ENCODE results near the gene CTIF.
"Not testable (repeated sequence)": the region's sequence is repeated elsewhere in the genome, so short reads cannot be mapped to it uniquely, and the experiment has no call there.

Gene CTIF

GRCh38 chr18:48538531-48539405 is at the start of gene CTIF:
CTIF (plus strand) TSS chr18:48539031; CDS start chr18:48619566, 80,535 bp downstream.
- peak; percentile 22 to 39 for DNase-seq (ENCODE audit: low read depth in 1 of 2, low spot score in 1 of 2)

- no peak for DNase-seq (ENCODE audit: low read depth in 1 of 2, low spot score in 1 of 2)
Observed at GRCh38 chr18:48490641-48491293, 48.1 kb upstream of the CTIF start.

- no peak for DNase-seq (ENCODE audit: low read depth in 1 of 2, low spot score in 1 of 2)
Observed at GRCh38 chr18:48492880-48493279, 46.0 kb upstream of the CTIF start.

GRCh38 chr18:48493434-48494230 is 45.2 kb upstream of the CTIF start:
- no peak for DNase-seq (ENCODE audit: low read depth in 1 of 2, low spot score in 1 of 2)

GRCh38 chr18:48497863-48498262 is 41.0 kb upstream of the CTIF start:
- DNase-seq (ENCODE audit: low read depth in 1 of 2, low spot score in 1 of 2) = no peak

GRCh38 chr18:48500517-48500916 is 38.3 kb upstream of the CTIF start:
- DNase-seq (ENCODE audit: low read depth in 1 of 2, low spot score in 1 of 2) = no peak

- DNase-seq (ENCODE audit: low read depth in 1 of 2, low spot score in 1 of 2) = no peak
Observed at GRCh38 chr18:48502906-48503305, 35.9 kb upstream of the CTIF start.

GRCh38 chr18:48504819-48505218 is 34.0 kb upstream of the CTIF start:
- no peak for DNase-seq (ENCODE audit: low read depth in 1 of 2, low spot score in 1 of 2)

GRCh38 chr18:48506983-48507568 is 31.8 kb upstream of the CTIF start:
- DNase-seq (ENCODE audit: low read depth in 1 of 2, low spot score in 1 of 2) = not testable (repeated sequence)

- DNase-seq (ENCODE audit: low read depth in 1 of 2, low spot score in 1 of 2) = not testable (repeated sequence)
Observed at GRCh38 chr18:48512498-48512897, 26.3 kb upstream of the CTIF start.

- DNase-seq (ENCODE audit: low read depth in 1 of 2, low spot score in 1 of 2) = no peak
Observed at GRCh38 chr18:48514786-48515185, 24.0 kb upstream of the CTIF start.

GRCh38 chr18:48517048-48517447 is 21.8 kb upstream of the CTIF start:
- no peak for DNase-seq (ENCODE audit: low read depth in 1 of 2, low spot score in 1 of 2)

- no peak for DNase-seq (ENCODE audit: low read depth in 1 of 2, low spot score in 1 of 2)
Observed at GRCh38 chr18:48519431-48520100, 19.3 kb upstream of the CTIF start.

GRCh38 chr18:48521723-48522122 is 17.1 kb upstream of the CTIF start:
- DNase-seq (ENCODE audit: low read depth in 1 of 2, low spot score in 1 of 2) = no peak

GRCh38 chr18:48525671-48526070 is 13.2 kb upstream of the CTIF start:
- no peak for DNase-seq (ENCODE audit: low read depth in 1 of 2, low spot score in 1 of 2)

- DNase-seq (ENCODE audit: low read depth in 1 of 2, low spot score in 1 of 2) = no peak
Observed at GRCh38 chr18:48527461-48527860, 11.4 kb upstream of the CTIF start.

GRCh38 chr18:48528861-48529260 is 10.0 kb upstream of the CTIF start:
- no peak for DNase-seq (ENCODE audit: low read depth in 1 of 2, low spot score in 1 of 2)

- DNase-seq (ENCODE audit: low read depth in 1 of 2, low spot score in 1 of 2) = no peak
Observed at GRCh38 chr18:48529796-48530195, 9.0 kb upstream of the CTIF start.

GRCh38 chr18:48530399-48531081 is 8.3 kb upstream of the CTIF start:
- no peak for DNase-seq (ENCODE audit: low read depth in 1 of 2, low spot score in 1 of 2)

GRCh38 chr18:48531082-48531403 is 7.8 kb upstream of the CTIF start:
- no peak for DNase-seq (ENCODE audit: low read depth in 1 of 2, low spot score in 1 of 2)
